ENCODE measurements around the gene PNPLA1. TPM values are rescaled to one million over a fixed set of nuclear protein-coding genes. Genes with fewer than 3 reads are reported as not detected.
A peak's percentile ranks its signal among the peaks of the same experiment; 100 is the strongest.

PNPLA1 gene
- total RNA-seq, 1 donor from 2014 or later, result not detected

DNA sequence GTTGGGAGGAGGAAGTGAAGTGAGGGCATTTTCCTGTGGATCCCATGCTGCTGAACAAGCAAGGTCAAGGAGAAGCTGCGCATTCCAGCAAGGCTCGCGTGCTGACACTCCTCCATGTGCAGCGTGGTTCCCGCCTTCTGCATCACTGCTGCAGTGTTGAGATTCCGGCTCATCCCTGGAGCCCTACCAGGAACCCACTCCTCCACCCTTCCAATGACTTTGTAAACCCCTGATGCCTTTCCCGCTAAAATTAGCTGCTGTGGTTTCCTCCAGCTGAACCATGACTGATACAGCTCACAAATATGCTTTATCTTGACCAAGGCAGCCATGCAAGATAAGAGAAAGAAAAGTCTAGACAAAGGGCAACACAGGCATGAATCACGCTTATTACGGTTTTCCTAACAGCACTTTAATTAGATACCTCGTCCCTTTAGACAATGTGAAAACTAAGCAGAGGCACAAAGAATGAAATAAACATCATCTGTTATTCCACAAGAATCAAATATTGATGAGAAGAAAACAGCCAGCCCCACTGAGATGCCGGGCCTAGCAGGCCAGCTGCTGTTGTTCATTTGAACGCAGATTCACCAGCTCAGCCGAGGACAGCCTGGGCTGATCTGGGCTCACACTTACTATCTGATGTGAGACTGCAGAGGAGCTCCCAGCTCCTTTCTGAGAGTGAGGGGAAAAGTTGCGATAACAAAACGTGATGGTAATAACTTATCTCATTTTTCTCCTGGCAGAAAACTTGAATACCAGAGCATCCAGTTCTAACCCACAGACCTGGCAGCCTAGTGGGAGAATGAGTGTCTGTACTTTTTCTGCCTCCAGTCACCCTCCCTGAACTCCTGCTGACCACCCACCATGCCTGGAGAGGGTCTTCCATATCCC lies 81.1 kb downstream of the PNPLA1 start:
- DNase-seq, result no peak
- Mint-ChIP-seq H3K4me1 (ENCODE audit: low read depth, unreplicated experiment) (peaks cover 10% of the 10 kb centered on the region), H3K36me3 (ENCODE audit: unreplicated experiment) (peaks cover 7% of the 10 kb centered on the region), H3K27me3 (ENCODE audit: unreplicated experiment) (peaks cover 6% of the 10 kb centered on the region), H3K4me3 (ENCODE audit: unreplicated experiment) (no peak overlapping the region), H3K9me3 (ENCODE audit: unreplicated experiment) (peaks cover 4% of the 10 kb centered on the region), H3K27ac (ENCODE audit: unreplicated experiment) (peak overlapping the region; percentile 64)
- TF ChIP-seq, protein P1, sequence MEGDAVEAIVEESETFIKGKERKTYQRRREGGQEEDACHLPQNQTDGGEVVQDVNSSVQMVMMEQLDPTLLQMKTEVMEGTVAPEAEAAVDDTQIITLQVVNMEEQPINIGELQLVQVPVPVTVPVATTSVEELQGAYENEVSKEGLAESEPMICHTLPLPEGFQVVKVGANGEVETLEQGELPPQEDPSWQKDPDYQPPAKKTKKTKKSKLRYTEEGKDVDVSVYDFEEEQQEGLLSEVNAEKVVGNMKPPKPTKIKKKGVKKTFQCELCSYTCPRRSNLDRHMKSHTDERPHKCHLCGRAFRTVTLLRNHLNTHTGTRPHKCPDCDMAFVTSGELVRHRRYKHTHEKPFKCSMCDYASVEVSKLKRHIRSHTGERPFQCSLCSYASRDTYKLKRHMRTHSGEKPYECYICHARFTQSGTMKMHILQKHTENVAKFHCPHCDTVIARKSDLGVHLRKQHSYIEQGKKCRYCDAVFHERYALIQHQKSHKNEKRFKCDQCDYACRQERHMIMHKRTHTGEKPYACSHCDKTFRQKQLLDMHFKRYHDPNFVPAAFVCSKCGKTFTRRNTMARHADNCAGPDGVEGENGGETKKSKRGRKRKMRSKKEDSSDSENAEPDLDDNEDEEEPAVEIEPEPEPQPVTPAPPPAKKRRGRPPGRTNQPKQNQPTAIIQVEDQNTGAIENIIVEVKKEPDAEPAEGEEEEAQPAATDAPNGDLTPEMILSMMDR (IDR thresholded peaks at IDR 0.05; ENCODE audit: partially characterized antibody, unreplicated experiment), result no peak

DNA sequence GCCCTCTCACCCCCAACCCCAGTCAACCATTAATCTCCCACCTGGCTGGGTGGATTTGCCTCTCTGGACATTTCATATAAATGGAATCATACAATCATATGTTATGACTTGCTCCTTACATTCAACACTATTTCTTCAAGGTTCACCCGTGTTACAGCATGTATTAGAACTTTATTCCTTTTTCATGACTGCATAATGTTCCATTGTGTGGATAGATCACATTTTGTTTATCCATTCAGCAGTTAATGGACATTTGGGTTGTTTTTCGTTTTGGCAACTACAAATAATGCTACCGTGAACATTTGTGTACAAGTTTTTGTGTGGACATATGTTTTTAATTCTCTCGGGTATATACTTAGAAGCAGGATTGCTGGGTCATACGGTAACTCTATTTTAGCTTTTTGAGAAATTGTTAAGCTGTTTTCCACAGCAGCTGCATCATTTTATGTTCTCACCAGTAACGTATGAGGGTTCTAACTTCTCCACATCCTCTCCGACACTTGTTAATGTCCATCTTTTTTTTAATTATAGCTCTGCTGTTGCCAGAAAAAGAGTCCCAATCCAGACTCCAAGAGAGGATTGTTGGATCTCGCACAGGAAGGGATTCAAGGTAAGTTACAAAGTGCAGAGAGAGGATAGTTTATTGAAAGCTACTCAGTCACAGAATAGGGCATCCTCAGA lies 82.8 kb downstream of the PNPLA1 start:
- H3K36me3 Mint-ChIP-seq (ENCODE audit: unreplicated experiment), result peaks cover 7% of the 10 kb centered on the region
- TF ChIP-seq, protein P1 (IDR thresholded peaks at IDR 0.05; ENCODE audit: partially characterized antibody, unreplicated experiment), result no peak
- H3K27ac Mint-ChIP-seq (ENCODE audit: unreplicated experiment), result no peak overlapping the region
- peaks cover 10% of the 10 kb centered on the region for H3K4me1 Mint-ChIP-seq (ENCODE audit: low read depth, unreplicated experiment)
- no peak overlapping the region for H3K4me3 Mint-ChIP-seq (ENCODE audit: unreplicated experiment)
- DNase-seq, result no peak
- H3K27me3 Mint-ChIP-seq (ENCODE audit: unreplicated experiment), result peaks cover 4% of the 10 kb centered on the region
- peaks cover 4% of the 10 kb centered on the region for H3K9me3 Mint-ChIP-seq (ENCODE audit: unreplicated experiment)

DNA sequence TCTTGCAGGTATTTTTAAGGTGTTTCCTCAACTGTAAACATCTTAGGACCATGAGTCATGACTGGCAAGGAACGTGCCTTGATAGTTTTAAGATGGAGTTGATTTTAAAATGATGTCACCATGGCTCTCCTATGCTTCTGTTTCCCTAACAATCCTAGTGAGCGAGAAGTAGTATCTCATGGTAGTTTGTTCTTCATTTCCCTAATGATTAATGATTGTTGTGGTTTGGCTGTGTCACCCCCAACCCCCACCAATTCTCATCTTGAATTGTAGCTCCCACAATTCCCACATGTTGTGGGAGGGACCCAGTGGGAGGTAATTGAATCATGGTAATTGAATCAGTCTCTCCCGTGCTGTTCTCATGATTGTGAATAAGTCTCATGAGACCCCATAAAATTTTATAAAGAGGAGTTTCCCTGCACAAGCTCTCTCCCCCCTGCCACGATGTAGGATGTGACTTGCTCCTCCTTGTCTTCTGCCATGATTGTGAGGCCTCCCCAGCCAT lies 83.6 kb downstream of the PNPLA1 start:
- H3K27me3 Mint-ChIP-seq (ENCODE audit: unreplicated experiment), result peaks cover 4% of the 10 kb centered on the region
- DNase-seq, result no peak
- peaks cover 4% of the 10 kb centered on the region for H3K9me3 Mint-ChIP-seq (ENCODE audit: unreplicated experiment)
- H3K27ac Mint-ChIP-seq (ENCODE audit: unreplicated experiment), result no peak overlapping the region
- peaks cover 10% of the 10 kb centered on the region for H3K4me1 Mint-ChIP-seq (ENCODE audit: low read depth, unreplicated experiment)
- TF ChIP-seq, protein P1 (IDR thresholded peaks at IDR 0.05; ENCODE audit: partially characterized antibody, unreplicated experiment), result no peak
- H3K36me3 Mint-ChIP-seq (ENCODE audit: unreplicated experiment), result peaks cover 7% of the 10 kb centered on the region
- no peak overlapping the region for H3K4me3 Mint-ChIP-seq (ENCODE audit: unreplicated experiment)

DNA sequence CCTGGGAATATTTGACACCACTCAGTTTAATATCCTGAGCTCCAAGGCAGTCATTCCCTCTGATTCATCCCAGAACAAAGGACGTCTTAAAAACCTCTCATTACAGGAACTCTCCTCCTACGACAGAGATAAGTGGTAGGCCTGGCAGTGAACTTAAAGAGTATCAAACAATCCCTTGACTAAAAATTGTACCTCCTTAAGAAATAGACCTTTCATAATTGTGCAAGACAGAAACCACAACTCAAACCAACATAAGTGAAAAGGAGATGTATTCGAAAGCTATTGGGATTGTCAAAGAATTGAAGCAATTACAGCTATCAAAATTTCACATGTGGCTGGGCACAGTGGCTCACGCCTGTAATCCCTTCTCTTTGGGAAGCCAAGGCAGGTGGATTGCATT lies 86.0 kb downstream of the PNPLA1 start:
- peaks cover 3% of the 10 kb centered on the region for H3K4me1 Mint-ChIP-seq (ENCODE audit: low read depth, unreplicated experiment)
- TF ChIP-seq, protein P1 (IDR thresholded peaks at IDR 0.05; ENCODE audit: partially characterized antibody, unreplicated experiment), result no peak
- H3K36me3 Mint-ChIP-seq (ENCODE audit: unreplicated experiment), result peaks cover 7% of the 10 kb centered on the region
- H3K4me3 Mint-ChIP-seq (ENCODE audit: unreplicated experiment), result no peak overlapping the region
- DNase-seq, result no peak
- peaks cover 4% of the 10 kb centered on the region for H3K27me3 Mint-ChIP-seq (ENCODE audit: unreplicated experiment)
- peaks cover 5% of the 10 kb centered on the region for H3K9me3 Mint-ChIP-seq (ENCODE audit: unreplicated experiment)
- H3K27ac Mint-ChIP-seq (ENCODE audit: unreplicated experiment), result no peak overlapping the region
